ENCODE measurements around the gene PTGR2.
"Not testable (repeated sequence)": the region's sequence is repeated elsewhere in the genome, so short reads cannot be mapped to it uniquely, and the experiment has no call there.

The PTGR2 gene

DNA sequence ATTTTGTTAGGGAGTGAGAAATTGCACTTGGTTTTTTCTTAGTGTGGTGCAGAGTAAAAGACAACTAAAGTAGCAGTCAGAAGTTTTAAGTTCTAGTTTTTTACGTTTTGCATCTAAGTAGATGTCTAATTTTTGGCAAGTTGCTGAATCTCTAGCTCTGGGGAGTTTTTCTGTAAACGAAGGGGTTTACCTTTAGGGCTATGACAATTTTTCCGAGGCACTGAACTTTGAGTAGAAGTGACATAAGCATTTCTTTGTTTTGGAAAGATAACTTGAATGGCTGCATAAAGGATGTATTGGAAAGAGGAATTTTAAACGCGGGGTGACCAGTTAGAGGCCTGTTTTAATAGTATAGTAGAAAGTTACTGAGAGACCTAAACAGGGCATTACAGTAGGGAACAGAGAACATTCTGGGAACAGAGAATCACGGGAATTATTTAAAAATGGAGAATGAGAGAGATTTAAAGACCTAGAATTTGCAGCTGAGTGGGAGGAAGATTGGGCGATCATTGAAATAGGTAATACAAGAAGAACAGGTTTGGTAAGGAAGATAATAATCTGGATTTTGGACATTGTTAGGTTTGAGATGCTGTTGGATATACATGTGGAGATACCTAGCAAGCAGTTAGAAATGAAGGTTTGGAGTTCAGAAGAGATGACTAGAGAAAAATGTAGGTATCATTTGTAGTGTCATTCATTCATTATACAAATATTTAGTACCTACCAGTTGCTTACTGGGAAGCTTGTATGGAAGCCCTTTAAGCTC lies 36.2 kb downstream of the PTGR2 start:
- peak; percentile 23 to 35 for DNase-seq

DNA sequence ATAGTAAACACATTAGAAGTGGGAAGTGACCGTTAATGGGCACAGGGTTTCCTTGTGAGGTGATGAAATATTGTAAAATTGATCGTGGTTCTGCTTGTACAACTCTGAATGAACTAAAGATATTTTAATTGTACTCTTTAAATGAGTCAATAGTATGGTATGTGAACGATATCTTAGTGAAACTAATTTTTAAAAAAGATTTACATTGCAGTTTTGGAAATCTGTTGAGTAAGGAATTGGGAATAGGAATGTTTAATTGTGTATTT lies 36.8 kb downstream of the PTGR2 start:
- DNase-seq, result no peak

DNA sequence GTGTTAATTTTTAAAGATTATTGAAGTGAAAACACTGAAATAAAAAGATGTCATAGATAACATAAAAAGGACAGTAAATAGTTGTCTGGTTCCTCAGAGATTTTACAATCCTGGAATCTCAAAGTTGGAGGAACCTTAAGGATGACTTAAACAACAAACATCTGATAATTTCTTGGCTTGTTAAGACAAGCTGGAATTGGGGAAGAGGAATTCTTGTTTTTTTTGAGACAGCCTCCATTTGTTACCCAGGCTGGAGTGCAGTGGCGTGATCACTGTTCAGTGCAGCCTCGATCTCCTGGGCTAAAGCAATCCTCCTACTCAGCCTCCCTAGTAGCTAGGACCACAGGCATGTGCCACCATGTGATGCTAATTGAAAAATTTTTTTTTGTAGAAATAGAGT lies 37.3 kb downstream of the PTGR2 start:
- no peak for DNase-seq

DNA sequence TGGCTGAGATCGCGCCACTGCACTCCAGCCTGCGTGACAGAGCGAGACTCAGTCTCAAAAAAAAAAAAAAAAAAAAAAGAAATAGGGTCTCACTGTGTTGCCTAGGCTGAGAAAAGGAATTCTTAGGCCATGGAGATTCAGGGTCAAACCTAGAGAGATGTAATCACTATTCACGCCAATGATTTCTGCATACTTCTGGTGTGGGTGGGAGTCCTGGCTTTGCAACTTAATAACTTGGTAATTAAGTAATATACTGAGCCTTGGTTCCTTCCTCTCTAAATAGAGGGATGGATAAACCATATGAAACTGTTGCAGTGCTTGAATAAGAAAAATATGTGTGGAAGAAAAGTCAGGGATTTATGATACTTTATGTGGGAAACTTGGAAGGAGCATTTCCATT lies 37.7 kb downstream of the PTGR2 start:
- no peak for DNase-seq

DNA sequence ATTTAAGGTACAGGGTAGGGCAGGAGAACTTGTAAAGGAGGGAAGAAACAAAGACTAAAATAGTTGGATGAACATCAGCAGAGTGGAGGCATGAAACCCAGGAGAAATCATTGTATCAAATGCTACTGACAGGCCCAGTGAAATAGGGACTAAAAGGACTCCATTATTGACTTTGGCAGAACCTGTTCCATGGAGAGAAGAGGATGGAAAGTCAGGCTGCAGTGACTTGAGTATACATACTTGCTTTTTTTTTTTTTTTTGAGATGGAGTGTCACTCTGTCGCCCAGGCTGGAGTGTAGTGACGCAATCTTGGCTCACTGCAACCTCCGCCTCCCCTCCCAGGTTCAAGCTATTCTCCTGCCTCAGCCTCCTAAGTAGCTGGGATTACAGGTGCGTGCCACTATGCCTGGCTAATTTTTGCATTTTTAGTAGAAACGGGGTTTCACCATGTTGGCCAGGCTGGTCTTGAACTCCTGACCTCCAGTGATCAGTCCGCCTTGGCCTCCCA lies 42.6 kb downstream of the PTGR2 start:
- DNase-seq, result not testable (repeated sequence)

DNA sequence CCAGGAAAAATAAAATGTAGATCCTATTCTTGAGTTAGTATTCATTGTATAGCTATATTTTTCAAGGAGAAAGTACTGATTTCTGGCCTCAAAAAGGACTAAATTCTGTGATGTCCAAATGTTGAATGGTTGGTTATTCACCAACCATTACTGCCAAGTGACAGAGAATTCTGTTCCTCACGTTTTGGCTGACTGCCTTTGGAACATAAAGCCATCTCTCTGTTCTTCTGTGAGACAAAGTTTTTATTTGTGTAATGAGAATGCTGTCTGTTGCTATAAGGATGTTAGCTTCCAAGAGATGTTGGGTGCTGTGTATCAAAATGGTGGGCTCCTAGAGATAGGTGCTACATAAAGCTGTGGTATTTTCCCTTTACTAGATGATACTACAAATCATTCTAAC lies 44.3 kb downstream of the PTGR2 start:
- no peak for DNase-seq

DNA sequence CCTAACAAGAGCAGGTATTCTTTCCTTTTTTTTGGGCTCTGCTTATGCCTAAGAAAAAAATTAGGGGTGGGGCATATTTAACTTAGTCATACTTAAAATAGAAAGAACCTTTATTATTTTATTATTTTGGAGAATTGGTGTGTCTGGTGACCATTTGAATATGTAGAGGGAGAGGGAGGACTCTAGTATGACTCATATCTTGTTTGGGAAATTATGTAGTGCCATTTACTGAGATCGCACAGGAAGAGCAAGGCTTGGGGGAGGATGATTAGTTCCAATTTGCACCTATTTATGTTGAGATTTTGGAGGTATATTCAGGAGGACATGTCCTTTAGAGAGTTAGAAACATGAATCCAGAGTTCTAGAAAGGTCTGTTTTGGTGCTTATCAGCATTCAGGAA lies 44.9 kb downstream of the PTGR2 start:
- no peak for DNase-seq

DNA sequence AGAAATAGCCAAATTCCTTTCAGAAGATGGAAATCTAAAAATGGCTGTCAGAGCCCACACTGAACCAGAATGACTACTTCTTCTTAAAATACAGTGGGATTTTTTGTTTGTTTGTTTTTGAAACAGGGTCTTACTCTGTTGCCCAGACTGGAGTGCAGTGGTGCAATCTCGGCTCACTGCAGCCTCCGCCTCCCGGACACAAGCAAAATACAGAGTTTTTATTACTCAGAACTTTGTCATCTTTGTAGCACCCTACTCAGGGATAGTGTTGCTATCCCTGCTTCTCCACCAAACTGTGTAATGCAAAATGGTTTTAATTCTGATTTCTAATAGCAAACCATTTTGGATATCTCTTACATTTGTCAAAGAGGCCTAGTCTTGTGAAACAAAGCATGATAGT lies 51.4 kb downstream of the PTGR2 start:
- DNase-seq, result no peak

DNA sequence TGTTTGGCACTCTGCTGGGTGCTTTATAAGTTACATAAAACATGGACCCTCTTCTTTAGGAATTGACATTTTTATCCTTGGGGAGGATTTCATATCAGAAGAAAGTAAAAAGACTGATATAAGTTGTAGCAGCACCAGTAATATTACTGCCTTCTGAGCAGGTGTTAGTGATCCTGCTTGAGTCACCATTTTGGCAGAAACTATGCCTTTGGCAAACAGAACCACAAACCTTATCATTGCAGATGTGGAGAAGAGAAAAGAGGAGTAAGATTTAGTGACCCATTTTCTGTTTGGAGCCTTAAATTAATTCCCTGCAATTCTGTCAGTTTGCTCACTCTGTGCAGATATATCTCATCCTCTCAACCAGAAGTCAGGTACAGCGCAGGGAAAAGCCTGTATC lies 58.0 kb downstream of the PTGR2 start:
- no peak for DNase-seq

DNA sequence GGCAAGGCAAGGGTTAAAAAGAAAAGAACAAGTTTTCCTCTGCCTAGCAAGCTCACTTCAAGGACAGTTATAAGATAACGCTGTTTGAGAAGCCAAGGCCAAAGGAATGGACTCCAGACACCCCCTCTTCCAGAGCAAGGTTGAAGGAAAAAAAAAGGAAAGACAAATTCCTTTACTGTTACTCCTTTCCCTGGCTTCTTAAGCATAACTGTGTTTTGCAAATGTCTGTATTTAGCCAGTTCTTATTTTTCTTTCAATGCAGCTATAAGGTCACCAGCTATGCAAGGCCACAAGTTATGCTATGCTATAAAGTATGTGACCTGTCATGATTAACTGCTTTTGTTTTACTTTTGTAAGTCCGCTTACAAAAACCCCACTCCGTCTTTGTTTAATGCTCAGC lies 61.6 kb downstream of the PTGR2 start:
- DNase-seq, result no peak

DNA sequence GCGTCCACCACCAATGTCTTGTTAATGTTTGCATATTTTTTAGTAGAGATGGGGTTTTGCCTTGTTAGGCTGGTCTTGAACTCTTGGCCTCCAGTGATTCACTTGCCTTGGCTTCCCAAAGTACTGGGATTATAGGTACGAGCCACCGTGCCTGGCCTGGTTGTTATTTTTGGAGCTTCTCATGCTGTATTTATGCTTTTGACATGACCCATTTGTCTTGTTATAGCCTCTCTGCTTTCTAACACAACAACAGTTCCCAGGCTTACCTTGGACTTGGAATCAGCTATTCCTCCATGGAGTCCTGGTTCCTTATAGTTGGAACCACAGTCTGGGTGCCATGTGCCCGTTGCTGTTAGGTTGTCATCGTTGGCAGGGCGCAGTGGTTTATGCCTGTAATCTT lies 64.7 kb downstream of the PTGR2 start:
- DNase-seq, result no peak

DNA sequence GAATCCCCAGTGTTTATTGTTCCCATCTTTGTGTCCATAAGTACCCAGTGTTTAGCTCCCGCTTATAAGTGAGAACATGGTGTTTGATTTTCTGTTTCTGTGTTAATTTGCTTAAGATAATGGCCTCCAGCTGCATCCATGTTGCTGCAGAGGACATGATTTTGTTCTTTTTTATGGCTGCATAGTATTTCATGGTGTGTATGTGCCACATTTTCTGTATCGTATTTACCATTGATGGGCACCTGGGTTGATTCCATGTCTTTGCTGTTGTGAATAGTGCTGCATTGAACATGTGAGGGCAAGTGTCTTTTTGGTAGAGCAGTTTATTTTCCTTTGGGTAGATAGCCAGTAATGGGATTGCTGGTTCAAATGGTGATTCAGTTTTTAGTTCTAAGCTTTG lies 67.8 kb downstream of the PTGR2 start:
- DNase-seq, result not testable (repeated sequence)

DNA sequence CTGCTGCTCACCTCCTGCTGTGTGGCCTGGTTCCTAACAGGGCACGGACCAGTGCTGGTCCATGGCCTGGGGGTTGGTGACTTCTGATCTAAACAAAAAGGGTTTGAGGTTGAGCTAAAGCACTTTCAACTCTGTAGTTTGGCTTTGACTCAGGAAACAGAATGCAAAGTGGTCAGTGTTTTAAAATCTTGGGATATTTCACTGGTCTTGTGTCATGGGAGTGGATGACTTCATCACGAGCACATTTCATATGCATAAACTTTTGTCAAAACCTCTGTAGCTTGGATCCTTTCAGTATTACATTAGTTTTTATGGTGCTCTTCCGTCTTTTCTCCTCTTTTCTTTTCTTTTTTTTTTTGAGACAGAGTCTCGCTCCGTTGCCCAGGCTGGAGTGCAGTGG lies 72.7 kb downstream of the PTGR2 start:
- DNase-seq, result no peak

Data from Kasumi-1 (cell line).